HepG2 (cell line): ENCODE data around the gene PFN1. TPM values are rescaled to one million over a fixed set of nuclear protein-coding genes. Genes with fewer than 3 reads are reported as not detected.
A peak's percentile ranks its signal among the peaks of the same experiment; 100 is the strongest.

Source experiments
- CHD2 ChIP-seq: IDR thresholded peaks from 2 replicates; pipeline ENCODE4 v1.6.1; 2011; ENCODE audit warnings: low read depth, low read length, improper control_type of control experiment
- CSRNP1 ChIP-seq: sonication (generic); formaldehyde crosslinking; IDR thresholded peaks from 2 replicates; pipeline ENCODE4 v1.8.1; 2023; ENCODE audit warnings: mild to moderate bottlenecking, missing genetic modification reagents
- GTF3A ChIP-seq: sonication (generic); formaldehyde crosslinking; conservative IDR thresholded peaks from 2 replicates; pipeline ENCODE4 v1.4.0; 2020; ENCODE audit warnings: mild to moderate bottlenecking, missing genetic modification reagents
- IRF2 ChIP-seq: IDR thresholded peaks from 2 replicates; pipeline ENCODE4 v1.6.1; 2018; ENCODE audit warnings: missing genetic modification reagents, missing compliant biosample characterization
- JUN ChIP-seq: sonication (generic); formaldehyde crosslinking; IDR thresholded peaks from 2 replicates; pipeline ENCODE4 v1.4.0; 2020; ENCODE audit warnings: mild to moderate bottlenecking, missing genetic modification reagents
- KDM3A ChIP-seq: IDR thresholded peaks from 2 replicates; pipeline ENCODE4 v1.6.1; 2018; ENCODE audit warnings: low read depth, missing compliant biosample characterization
- MYNN ChIP-seq: sonication (generic); formaldehyde crosslinking; IDR thresholded peaks from 2 replicates; pipeline ENCODE4 v1.4.0; 2020; ENCODE audit warnings: mild to moderate bottlenecking, low read depth, missing genetic modification reagents
- NCOR1 ChIP-seq: fragments of 200-600 bp; sonication (generic); IDR thresholded peaks from 2 replicates; pipeline ENCODE4 v1.7.0; 2017; ENCODE audit warnings: antibody characterized with exemption, low read length, borderline replicate concordance
- NFYC ChIP-seq: IDR thresholded peaks from 2 replicates; pipeline ENCODE4 v1.6.1; 2016; ENCODE audit warnings: missing genetic modification reagents, missing compliant biosample characterization
- PHF20 ChIP-seq: sonication (generic); formaldehyde crosslinking; IDR thresholded peaks from 2 replicates; pipeline ENCODE4 v1.5.0; 2020; ENCODE audit warnings: mild to moderate bottlenecking, missing genetic modification reagents
- RORA ChIP-seq: sonication (generic); formaldehyde crosslinking; IDR thresholded peaks from 2 replicates; pipeline ENCODE4 v1.5.0; 2020; ENCODE audit warnings: mild to moderate bottlenecking, missing genetic modification reagents, moderate library complexity
- SMAD9 ChIP-seq: sonication (generic); formaldehyde crosslinking; IDR thresholded peaks from 2 replicates; pipeline ENCODE4 v1.5.1; 2020; ENCODE audit warnings: mild to moderate bottlenecking, missing genetic modification reagents
- WIZ ChIP-seq: sonication (generic); formaldehyde crosslinking; IDR thresholded peaks from 2 replicates; pipeline ENCODE4 v1.5.1; 2020; ENCODE audit warnings: mild to moderate bottlenecking, missing genetic modification reagents
- ZBTB20 ChIP-seq: sonication (generic); formaldehyde crosslinking; IDR thresholded peaks from 2 replicates; pipeline ENCODE4 v1.8.1; 2023; ENCODE audit warnings: missing genetic modification reagents, low read depth, mild to moderate bottlenecking, borderline replicate concordance
- ZBTB26 ChIP-seq: IDR thresholded peaks from 2 replicates; pipeline ENCODE4 v1.6.1; 2016; ENCODE audit warnings: missing compliant biosample characterization, missing genetic modification reagents, borderline replicate concordance
- ZNF136 ChIP-seq: sonication (generic); formaldehyde crosslinking; IDR thresholded peaks from 2 replicates; pipeline ENCODE4 v1.8.1; 2022; ENCODE audit warnings: low read depth, mild to moderate bottlenecking, moderate library complexity, missing genetic modification reagents
- ZNF138 ChIP-seq: sonication (generic); formaldehyde crosslinking; IDR thresholded peaks from 2 replicates; pipeline ENCODE4 v1.5.0; 2020; ENCODE audit warnings: mild to moderate bottlenecking, low read depth, missing genetic modification reagents
- ZNF17 ChIP-seq: sonication (generic); formaldehyde crosslinking; IDR thresholded peaks from 2 replicates; pipeline ENCODE4 v1.5.0; 2020; ENCODE audit warnings: mild to moderate bottlenecking, missing genetic modification reagents
- ZNF263 ChIP-seq: sonication (generic); formaldehyde crosslinking; IDR thresholded peaks from 2 replicates; pipeline ENCODE4 v1.4.0; 2020; ENCODE audit warnings: missing genetic modification reagents
- ZNF296 ChIP-seq: sonication (generic); formaldehyde crosslinking; conservative IDR thresholded peaks from 2 replicates; pipeline ENCODE4 v1.5.0; 2020; ENCODE audit warnings: mild to moderate bottlenecking, missing genetic modification reagents
- ZNF510 ChIP-seq: sonication (generic); formaldehyde crosslinking; IDR thresholded peaks from 2 replicates; pipeline ENCODE4 v1.4.0; 2020; ENCODE audit warnings: low read depth, mild to moderate bottlenecking, missing genetic modification reagents
- ZSCAN12 ChIP-seq: sonication (generic); formaldehyde crosslinking; IDR thresholded peaks from 2 replicates; pipeline ENCODE4 v1.9.0; 2021; ENCODE audit warnings: mild to moderate bottlenecking, missing genetic modification reagents
- ZSCAN30 ChIP-seq: sonication (generic); formaldehyde crosslinking; IDR thresholded peaks from 2 replicates; pipeline ENCODE4 v1.5.0; 2020; ENCODE audit warnings: mild to moderate bottlenecking, missing genetic modification reagents
- polyA plus RNA-seq, 8 experiments: library from polyadenylated mRNA; depleted of rRNA in 3 of 8; stranded (reverse) in 7 of 8; unstranded in 1 of 8; fragments of >200 nt; fragmentation: Illumina TruSeq in 4 of 8; extraction: Trizol in 4 of 8; gene quantifications; 2 replicates each; pipeline versions ENCODE4 v1.2.1 to v1.2.3, GENCODE V29; 2011 to 2016; ENCODE audit warnings: low read depth in 4 of 8, missing spikeins in 1 of 8, mixed read lengths in 1 of 8; ENCODE audit not compliant: insufficient read depth in 1 of 8
- total RNA-seq, 5 experiments: library from RNA; depleted of rRNA; stranded (reverse); fragments of >200 nt; fragmentation: Illumina TruSeq; extraction: Trizol; gene quantifications; 2 replicates each; pipeline ENCODE4 v1.2.3, GENCODE V29; 2016; ENCODE audit warnings: low read depth in 1 of 5
- TF ChIP-seq, protein P1 (sequence below): sonication (generic); formaldehyde crosslinking; IDR thresholded peaks from 2 replicates; pipeline ENCODE4 v1.5.0; 2020; ENCODE audit warnings: missing genetic modification reagents
- TF ChIP-seq, protein P2 (sequence below): sonication (generic); formaldehyde crosslinking; IDR thresholded peaks from 2 replicates; pipeline ENCODE4 v1.5.0; 2020; ENCODE audit warnings: missing genetic modification reagents

The PFN1 gene
- total and polyA plus RNA-seq, 2 of the 13 experiments (the other 11 are each of a cell fraction or from before 2014, with no cell fraction given), result 494 to 613 TPM

DNA sequence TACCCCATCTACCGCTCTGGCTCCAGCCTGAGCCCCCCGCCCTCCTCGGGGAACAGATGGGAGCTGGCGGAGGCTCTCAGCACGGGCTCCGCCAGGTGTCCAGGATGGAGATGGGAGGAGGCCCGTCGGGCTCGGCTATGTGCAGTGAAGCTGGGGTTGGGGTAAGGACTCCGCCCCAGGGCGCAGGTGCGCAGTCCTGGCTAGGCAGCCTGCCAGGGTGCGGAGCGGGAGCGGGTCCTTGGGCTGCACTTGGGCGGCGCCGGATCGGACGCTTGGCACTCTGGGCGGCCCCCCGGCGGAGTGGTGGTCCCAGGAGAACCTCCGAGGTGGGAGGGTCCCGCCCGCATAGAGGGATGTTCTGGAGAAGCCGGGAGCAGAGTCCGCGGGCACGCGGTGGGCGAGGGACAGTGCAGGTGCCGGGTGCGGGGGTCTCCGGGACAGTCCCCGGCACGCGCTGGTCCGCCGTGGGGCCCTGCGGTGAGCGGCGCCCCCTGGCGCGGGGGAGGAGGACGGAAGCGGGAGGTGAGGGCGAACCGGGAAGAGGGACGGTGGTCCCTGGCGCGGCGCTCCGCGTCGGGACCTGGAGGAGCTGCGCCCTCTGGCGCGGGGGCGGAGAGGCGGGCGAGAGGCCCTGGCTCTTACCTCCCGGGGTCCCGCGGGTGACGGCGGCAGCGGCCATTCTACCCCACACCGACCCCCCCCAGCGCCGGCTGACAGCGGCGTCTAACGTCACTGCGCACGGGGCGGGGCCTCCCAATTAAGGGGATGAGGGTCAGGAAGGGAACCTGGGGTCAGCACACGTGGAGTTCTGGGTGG, 38.8 kb upstream of the PFN1 start, which contains the start of gene CAMTA2 (continued):
- TF ChIP-seq, protein P1, sequence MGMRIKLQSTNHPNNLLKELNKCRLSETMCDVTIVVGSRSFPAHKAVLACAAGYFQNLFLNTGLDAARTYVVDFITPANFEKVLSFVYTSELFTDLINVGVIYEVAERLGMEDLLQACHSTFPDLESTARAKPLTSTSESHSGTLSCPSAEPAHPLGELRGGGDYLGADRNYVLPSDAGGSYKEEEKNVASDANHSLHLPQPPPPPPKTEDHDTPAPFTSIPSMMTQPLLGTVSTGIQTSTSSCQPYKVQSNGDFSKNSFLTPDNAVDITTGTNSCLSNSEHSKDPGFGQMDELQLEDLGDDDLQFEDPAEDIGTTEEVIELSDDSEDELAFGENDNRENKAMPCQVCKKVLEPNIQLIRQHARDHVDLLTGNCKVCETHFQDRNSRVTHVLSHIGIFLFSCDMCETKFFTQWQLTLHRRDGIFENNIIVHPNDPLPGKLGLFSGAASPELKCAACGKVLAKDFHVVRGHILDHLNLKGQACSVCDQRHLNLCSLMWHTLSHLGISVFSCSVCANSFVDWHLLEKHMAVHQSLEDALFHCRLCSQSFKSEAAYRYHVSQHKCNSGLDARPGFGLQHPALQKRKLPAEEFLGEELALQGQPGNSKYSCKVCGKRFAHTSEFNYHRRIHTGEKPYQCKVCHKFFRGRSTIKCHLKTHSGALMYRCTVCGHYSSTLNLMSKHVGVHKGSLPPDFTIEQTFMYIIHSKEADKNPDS (CRISPR knock-in tag), result no peak; the same call in 1 of the 2 replicates
- TF ChIP-seq ZNF263 (CRISPR knock-in tag) (peak; percentile 66), ZNF136 (CRISPR knock-in tag) (0 out of 2 replicates have a peak, but pooled peaks have one; percentile 77), NCOR1 (no peak), ZNF17 (no peak), IRF2 (CRISPR knock-in tag) (0 out of 2 replicates have a peak, but pooled peaks have one; percentile 44), MYNN (CRISPR knock-in tag) (no peak), ZNF510 (CRISPR knock-in tag) (no peak), SMAD9 (no peak), NFYC (CRISPR knock-in tag) (no peak), GTF3A (CRISPR knock-in tag) (no peak), ZBTB26 (peak; percentile 61; the same call in 1 of the 2 replicates), ZNF296 (CRISPR knock-in tag) (no peak), ZSCAN12 (CRISPR knock-in tag) (0 out of 2 replicates have a peak, but pooled peaks have one; percentile 25), RORA (CRISPR knock-in tag) (no peak), ZNF138 (0 out of 2 replicates have a peak, but pooled peaks have one; percentile 49), ZSCAN30 (CRISPR knock-in tag) (no peak), JUN (CRISPR knock-in tag) (no peak), ZBTB20 (CRISPR knock-in tag) (no peak), WIZ (CRISPR knock-in tag) (no peak; the same call in 1 of the 2 replicates), CHD2 (no peak), PHF20 (CRISPR knock-in tag) (peak; percentile 71), CSRNP1 (CRISPR knock-in tag) (no peak), KDM3A (CRISPR knock-in tag) (no peak)
- TF ChIP-seq, protein P2, sequence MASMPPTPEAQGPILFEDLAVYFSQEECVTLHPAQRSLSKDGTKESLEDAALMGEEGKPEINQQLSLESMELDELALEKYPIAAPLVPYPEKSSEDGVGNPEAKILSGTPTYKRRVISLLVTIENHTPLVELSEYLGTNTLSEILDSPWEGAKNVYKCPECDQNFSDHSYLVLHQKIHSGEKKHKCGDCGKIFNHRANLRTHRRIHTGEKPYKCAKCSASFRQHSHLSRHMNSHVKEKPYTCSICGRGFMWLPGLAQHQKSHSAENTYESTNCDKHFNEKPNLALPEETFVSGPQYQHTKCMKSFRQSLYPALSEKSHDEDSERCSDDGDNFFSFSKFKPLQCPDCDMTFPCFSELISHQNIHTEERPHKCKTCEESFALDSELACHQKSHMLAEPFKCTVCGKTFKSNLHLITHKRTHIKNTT, result no peak
